ENCODE results near the gene AGTR1. TPM values are rescaled to one million over a fixed set of nuclear protein-coding genes. Genes with fewer than 3 reads are reported as not detected.

AGTR1 gene
- total and polyA plus RNA-seq, 4 donors, result 2.9 to 17.9 (median 3.7) TPM

DNA sequence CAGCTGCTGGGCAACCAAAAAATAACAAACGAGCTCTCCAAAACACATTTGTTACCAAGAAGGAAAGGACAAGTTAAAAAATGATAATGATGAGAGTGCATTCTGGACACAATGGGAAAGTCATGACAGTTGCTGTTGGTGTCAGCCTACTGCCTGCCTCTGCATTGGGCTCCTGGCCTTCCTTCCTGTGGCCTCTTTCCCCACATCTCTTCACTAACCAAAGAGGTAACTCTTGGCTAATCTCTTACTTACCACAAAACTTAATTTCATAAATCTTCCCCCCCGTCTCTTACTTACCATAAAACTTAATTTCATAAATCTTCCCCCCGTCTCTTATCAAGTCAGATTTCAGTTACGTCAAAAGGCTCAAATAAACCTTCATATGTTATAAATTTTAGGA is 58.6 kb downstream of the AGTR1 start:
- TF ChIP-seq, protein P1, sequence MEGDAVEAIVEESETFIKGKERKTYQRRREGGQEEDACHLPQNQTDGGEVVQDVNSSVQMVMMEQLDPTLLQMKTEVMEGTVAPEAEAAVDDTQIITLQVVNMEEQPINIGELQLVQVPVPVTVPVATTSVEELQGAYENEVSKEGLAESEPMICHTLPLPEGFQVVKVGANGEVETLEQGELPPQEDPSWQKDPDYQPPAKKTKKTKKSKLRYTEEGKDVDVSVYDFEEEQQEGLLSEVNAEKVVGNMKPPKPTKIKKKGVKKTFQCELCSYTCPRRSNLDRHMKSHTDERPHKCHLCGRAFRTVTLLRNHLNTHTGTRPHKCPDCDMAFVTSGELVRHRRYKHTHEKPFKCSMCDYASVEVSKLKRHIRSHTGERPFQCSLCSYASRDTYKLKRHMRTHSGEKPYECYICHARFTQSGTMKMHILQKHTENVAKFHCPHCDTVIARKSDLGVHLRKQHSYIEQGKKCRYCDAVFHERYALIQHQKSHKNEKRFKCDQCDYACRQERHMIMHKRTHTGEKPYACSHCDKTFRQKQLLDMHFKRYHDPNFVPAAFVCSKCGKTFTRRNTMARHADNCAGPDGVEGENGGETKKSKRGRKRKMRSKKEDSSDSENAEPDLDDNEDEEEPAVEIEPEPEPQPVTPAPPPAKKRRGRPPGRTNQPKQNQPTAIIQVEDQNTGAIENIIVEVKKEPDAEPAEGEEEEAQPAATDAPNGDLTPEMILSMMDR (IDR thresholded peaks at IDR 0.05; ENCODE audit: control extremely low read depth, extremely low read depth), result no peak
- no peak for DNase-seq
- 34 to 67% methylated on average over 4 of the region's 4 CpGs for WGBS, 2 donors
- Histone ChIP-seq H3K9me3 (ENCODE audit: control insufficient read depth in 4 of 4, insufficient read depth in 3 of 4, low read length in 3 of 4) (no peaks in the 10 kb centered on the region), H3K4me1 (ENCODE audit: control insufficient read depth in 5 of 5, insufficient read depth in 5 of 5, low read length in 5 of 5) (peaks cover 0 to 29% (median 0%) of the 10 kb centered on the region in 5 donors), H3K36me3 (ENCODE audit: control insufficient read depth in 4 of 4, insufficient read depth in 4 of 4, low read length in 4 of 4) (no peaks in the 10 kb centered on the region), H3K27ac (ENCODE audit: low read depth in 1 of 2, low read length in 1 of 2) (no peak overlapping the region), H3K4me3 (no peak overlapping the region), H3K9ac (ENCODE audit: insufficient read depth in 1 of 2, low read length in 2 of 2) (no peak overlapping the region), H3K27me3 (ENCODE audit: control insufficient read depth in 3 of 3, insufficient read depth in 3 of 3, low read length in 2 of 3) (no peaks in the 10 kb centered on the region)
- ATAC-seq (ENCODE audit: insufficient read depth, low FRiP score), result no peak

DNA sequence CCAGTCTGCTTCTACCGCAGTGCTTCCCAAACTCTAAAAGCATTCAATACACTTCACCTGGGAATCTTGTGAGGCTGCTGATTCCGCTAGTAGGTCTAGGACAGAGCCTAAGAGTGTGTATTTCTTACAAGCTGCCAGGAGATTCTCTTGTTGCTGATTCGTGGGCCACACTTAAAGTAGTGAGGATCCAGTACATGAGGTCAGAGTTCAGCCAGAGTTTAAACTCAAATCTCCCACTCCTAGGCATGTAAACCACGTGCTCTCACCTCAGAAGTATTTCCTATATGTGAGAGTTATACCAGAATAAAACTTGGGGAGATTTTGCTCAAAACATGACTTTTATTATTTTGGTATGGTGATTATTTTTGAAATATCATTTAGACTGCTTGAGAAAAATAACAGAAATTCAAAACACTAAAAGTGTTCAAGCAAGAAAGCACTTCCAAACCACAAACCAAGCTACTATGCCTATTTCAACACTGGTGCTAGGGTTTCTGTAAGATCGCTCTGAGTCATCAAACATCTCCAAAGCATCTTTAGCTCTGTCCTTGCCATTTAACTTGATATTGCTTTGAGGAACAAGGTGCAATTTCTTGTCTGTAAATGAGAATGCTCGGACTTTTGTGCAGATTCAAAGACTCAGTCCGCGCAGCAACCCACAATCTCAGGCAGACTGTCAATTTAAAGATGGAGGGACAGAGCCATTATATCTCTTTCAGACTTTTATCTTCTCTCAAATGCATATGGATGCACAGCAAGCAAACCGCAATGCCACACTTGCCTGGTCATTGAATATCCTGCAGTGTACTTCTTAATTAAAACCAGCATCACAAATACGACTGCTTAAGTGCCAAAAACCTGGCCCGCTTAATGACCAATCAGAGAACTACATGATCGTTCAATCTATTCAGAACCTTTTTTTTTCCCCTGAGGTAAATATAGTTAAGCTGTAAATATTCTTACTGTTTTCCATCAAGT is 59.8 kb downstream of the AGTR1 start:
- TF ChIP-seq, protein P1 (IDR thresholded peaks at IDR 0.05; ENCODE audit: control extremely low read depth, extremely low read depth), result no peak
- 58 to 67% methylated on average over 12 of the region's 12 CpGs for WGBS, 2 donors
- H3K27me3 ChIP-seq (ENCODE audit: control insufficient read depth in 3 of 3, insufficient read depth in 3 of 3, low read length in 2 of 3), result no peaks in the 10 kb centered on the region
- no peaks in the 10 kb centered on the region for H3K36me3 ChIP-seq (ENCODE audit: control insufficient read depth in 4 of 4, insufficient read depth in 4 of 4, low read length in 4 of 4)
- no peaks in the 10 kb centered on the region for H3K9me3 ChIP-seq (ENCODE audit: control insufficient read depth in 4 of 4, insufficient read depth in 3 of 4, low read length in 3 of 4)
- peak overlapping the region in 1 of 2 donors; percentile 23 for H3K9ac ChIP-seq (ENCODE audit: insufficient read depth in 1 of 2, low read length in 2 of 2)
- H3K4me3 ChIP-seq, result no peak overlapping the region
- ATAC-seq (ENCODE audit: insufficient read depth, low FRiP score) (peak; percentile 53), DNase-seq (peak in 2 of 3 donors; percentile 22 to 34)
- no peak overlapping the region for H3K27ac ChIP-seq (ENCODE audit: low read depth in 1 of 2, low read length in 1 of 2)
- H3K4me1 ChIP-seq (ENCODE audit: control insufficient read depth in 5 of 5, insufficient read depth in 5 of 5, low read length in 5 of 5), result peaks cover 0 to 29% (median 0%) of the 10 kb centered on the region in 5 donors

DNA sequence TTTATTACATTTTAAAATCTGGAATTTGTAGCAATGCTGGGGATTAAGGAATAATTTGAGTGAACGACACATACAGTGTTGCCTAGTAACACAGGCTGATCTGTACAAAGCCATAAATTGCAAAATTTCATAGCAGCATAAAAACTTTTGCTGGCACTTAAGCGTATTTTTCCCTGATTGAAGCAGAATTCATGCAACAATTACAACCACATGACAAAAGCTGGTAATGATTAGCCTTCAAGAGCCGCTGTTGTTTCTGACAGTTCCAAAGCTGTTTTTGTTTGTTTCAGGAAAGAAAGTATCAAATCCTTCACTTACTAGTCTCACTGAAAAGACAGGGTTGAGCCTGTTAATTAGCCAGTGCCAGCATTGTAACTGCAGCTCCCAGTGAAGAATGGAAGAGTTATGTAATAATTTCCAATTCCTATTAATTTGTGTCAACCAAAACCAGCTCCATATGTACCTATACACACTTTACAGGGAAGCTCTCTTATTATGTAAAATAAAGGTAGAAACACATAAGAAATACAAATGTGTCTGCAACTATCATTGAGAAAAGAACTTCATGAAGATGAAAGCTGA is 60.7 kb downstream of the AGTR1 start:
- Histone ChIP-seq H3K4me1 (ENCODE audit: control insufficient read depth in 5 of 5, insufficient read depth in 5 of 5, low read length in 5 of 5) (peaks cover 0 to 37% (median 0%) of the 10 kb centered on the region in 5 donors), H3K9ac (ENCODE audit: insufficient read depth in 1 of 2, low read length in 2 of 2) (peak overlapping the region in 1 of 2 donors; percentile 26), H3K9me3 (ENCODE audit: control insufficient read depth in 4 of 4, insufficient read depth in 3 of 4, low read length in 3 of 4) (no peaks in the 10 kb centered on the region), H3K27ac (ENCODE audit: low read depth in 1 of 2, low read length in 1 of 2) (no peak overlapping the region), H3K4me3 (no peak overlapping the region), H3K27me3 (ENCODE audit: control insufficient read depth in 3 of 3, insufficient read depth in 3 of 3, low read length in 2 of 3) (no peaks in the 10 kb centered on the region), H3K36me3 (ENCODE audit: control insufficient read depth in 4 of 4, insufficient read depth in 4 of 4, low read length in 4 of 4) (no peaks in the 10 kb centered on the region)
- TF ChIP-seq, protein P1 (IDR thresholded peaks at IDR 0.05; ENCODE audit: control extremely low read depth, extremely low read depth), result no peak
- no peak for ATAC-seq (ENCODE audit: insufficient read depth, low FRiP score)
- 60 to 67% methylated on average over 3 of the region's 3 CpGs for WGBS, 2 donors
- DNase-seq, result peak in 2 of 3 donors; percentile 84 to 86
